HCT116 (cell line): Measurements from ENCODE around the gene FGFBP2.
"Not testable (repeated sequence)": the region's sequence is repeated elsewhere in the genome, so short reads cannot be mapped to it uniquely, and the experiment has no call there.

Source experiments
- CBX3 ChIP-seq: IDR thresholded peaks from 2 replicates; pipeline ENCODE4 v1.6.1; 2012; ENCODE audit warnings: low read depth
- CTCF ChIP-seq, 3 experiments: fragments of 200-600 bp in 1 of 3; sonication (generic) in 1 of 3; IDR thresholded peaks in 2 of 3; conservative IDR thresholded peaks in 1 of 3; 2 replicates each; pipeline ENCODE4 v1.5.1; 2012 to 2017; ENCODE audit warnings: low read depth in 2 of 3, low read length in 2 of 3, antibody characterized with exemption in 1 of 3, borderline replicate concordance in 1 of 3, control low read depth in 1 of 3, mild to moderate bottlenecking in 1 of 3, mixed read lengths in 1 of 3, mixed run types in 1 of 3, moderate library complexity in 1 of 3; ENCODE audit not compliant: insufficient read depth in 1 of 3
- EZH2 ChIP-seq: fragments of 200-600 bp; sonication (generic); IDR thresholded peaks from 2 replicates; pipeline ENCODE4 v1.6.1; 2017; ENCODE audit warnings: antibody characterized with exemption, mixed run types
- POLR2AphosphoS5 ChIP-seq: IDR thresholded peaks from 2 replicates; pipeline ENCODE4 v1.6.1; 2011; ENCODE audit warnings: mild to moderate bottlenecking, low read depth, low read length, moderate library complexity
- SIN3A ChIP-seq: IDR thresholded peaks from 2 replicates; pipeline ENCODE4 v1.6.1; 2012; ENCODE audit warnings: low read depth

GRCh38 chr4:15916358-15916757 is 46.6 kb downstream of the FGFBP2 start:
- TF ChIP-seq CBX3; CTCF (IDR thresholded peaks at IDR 0.05 in 2 of 3, conservative IDR thresholded peaks at IDR 0.05 in 1 of 3; ENCODE audit: borderline replicate concordance in 1 of 3, insufficient read depth in 1 of 3, low read depth in 2 of 3, low read length in 2 of 3); EZH2; SIN3A; POLR2AphosphoS5: not testable (repeated sequence)
